Fibroblast of skin of right quadriceps (primary cell): ENCODE results near the gene ARHGAP4.

ENCODE experiments used
- DNase-seq: peaks from one replicate; pipeline ENCODE4 v3.0.0-alpha.2; 2013

The ARHGAP4 gene

DNA sequence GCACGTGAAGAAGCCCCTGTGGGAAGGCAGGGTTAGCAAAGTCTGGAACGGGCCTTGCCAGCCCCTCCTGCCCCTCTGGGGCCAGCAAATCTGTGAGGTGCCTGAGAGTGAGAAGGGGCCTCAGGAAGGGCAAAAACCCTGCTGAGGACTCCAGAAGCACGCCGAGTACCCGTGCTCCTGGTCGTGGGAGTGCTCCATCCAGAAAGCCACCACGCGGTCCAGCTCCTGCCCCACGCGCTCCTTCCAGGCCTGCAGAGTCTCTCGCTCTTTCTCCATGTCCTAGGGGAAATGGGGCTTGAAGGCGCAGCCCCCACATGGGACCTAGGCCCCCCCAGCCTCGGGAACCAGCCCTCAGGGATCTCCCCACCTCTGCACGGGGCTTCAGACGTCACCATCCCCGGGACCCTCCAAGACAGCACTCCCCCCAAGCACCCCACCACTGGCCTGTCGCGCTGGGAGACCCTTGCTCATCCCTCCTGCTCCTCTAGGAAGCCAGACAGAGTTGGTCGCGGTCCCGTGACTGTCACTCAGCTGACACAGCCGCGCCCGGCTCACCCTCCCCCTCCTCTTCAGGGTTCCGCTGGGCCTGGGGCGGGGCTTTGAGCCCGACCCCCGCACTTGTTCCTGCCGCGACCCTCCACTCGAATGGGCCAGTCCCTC is 18.2 kb upstream of the ARHGAP4 start, which contains the start of gene RENBP:
Gene RENBP (minus strand): TSS at position 504 of the 660 bp plus-strand sequence. CDS start 33 bp downstream, at position 471.
- no peak for DNase-seq

- DNase-seq, result no peak
Measured at GRCh38 chrX:153941336-153942252, 15.5 kb upstream of the ARHGAP4 start.

- DNase-seq, result no peak
Measured at GRCh38 chrX:153939573-153939972, 13.5 kb upstream of the ARHGAP4 start.

DNA sequence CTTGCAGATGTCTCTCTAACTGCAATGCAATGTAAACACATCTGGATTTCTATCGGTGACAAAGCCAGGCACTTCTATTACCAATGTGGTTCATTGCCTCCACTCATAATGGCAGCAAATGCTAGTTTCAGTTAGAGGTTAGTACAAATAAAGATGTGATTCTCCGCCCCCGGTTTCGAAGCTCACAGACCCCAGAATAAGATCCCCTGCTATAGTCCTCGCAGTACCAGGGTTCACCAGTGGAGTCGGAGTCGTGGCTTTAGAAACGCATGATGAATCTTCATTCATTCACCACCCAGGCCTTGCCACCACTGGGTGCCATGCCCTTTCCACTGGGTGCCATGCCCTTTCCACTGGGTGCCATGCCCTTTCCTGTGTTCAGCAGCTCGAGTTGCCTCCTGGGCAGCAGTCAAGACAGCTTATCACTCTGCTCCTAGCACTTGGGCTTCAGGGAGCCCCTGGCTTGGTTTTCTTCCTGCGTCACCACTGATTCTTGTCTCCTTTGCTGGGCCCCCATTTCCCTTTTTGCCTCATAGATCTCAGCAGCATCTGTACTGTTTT is 12.2 kb upstream of the ARHGAP4 start:
- DNase-seq, result no peak

- DNase-seq, result no peak
Measured at GRCh38 chrX:153937056-153937455, 11.0 kb upstream of the ARHGAP4 start.

DNA sequence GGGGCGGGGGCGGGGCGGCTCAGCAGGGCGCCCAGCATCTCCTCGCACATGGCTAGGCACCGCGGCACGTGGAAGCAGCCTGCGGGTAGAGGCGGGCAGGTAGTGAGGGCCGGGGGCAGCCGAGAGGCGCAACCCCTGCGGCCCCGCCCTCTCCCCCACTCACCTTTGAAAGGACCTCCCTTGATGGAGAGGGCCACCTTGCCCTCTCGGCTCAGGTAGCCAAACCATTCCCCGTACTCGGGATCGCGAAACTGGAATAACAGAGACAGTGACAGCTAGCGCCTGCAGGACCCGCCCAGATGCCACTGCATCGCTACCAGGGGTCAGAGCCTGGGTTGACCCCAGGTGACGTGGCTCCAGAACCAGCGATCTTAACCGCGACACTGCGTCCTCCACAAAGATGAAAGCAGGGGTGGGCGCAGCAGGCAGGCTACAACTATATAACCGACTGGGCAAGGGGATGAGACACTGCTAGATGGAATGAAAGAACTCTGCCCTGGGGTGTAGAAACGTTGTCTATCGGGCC is 9.3 kb upstream of the ARHGAP4 start:
- no peak for DNase-seq

DNA sequence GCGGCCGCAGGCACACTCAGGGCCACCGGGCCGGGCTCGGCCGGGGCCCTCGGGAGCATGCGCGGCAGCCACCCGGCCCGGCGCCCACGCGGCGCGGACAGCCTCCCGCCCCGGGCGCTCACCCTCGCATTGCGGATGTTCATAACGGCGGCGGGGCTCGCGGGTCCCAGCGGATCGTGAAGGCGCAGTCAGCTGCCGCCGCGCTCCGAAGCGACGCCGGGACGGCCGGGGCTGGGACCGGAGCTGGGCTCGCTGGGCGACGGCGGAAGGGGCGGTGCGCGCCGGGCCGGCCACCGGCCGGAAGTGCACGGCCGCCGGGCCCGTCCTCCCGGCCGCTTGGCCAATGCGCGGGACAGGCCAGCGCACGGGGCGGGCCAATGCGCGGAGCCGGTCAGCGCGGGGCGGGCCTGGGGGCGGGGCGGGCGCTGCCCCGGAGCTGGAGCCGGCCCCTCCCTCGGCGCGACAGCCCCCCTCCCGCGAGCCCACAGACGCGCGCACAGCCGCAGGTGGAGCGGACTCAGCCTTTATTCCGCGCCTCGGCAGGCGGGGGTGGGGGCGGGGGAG is 8.8 kb upstream of the ARHGAP4 start, which contains the start of gene NAA10:
Gene NAA10 (minus strand): TSS at position 276 of the 564 bp plus-strand sequence. CDS start 133 bp downstream, at position 143.
- DNase-seq, result peak; percentile 67

GRCh38 chrX:153934148-153934761 is 8.2 kb upstream of the ARHGAP4 start:
- DNase-seq, result no peak

- DNase-seq, result peak; percentile 26
Measured at GRCh38 chrX:153933748-153934147, 7.7 kb upstream of the ARHGAP4 start.

GRCh38 chrX:153932220-153932915 is 6.3 kb upstream of the ARHGAP4 start:
- DNase-seq, result no peak

GRCh38 chrX:153931748-153932147 is 5.7 kb upstream of the ARHGAP4 start:
- no peak for DNase-seq

DNA sequence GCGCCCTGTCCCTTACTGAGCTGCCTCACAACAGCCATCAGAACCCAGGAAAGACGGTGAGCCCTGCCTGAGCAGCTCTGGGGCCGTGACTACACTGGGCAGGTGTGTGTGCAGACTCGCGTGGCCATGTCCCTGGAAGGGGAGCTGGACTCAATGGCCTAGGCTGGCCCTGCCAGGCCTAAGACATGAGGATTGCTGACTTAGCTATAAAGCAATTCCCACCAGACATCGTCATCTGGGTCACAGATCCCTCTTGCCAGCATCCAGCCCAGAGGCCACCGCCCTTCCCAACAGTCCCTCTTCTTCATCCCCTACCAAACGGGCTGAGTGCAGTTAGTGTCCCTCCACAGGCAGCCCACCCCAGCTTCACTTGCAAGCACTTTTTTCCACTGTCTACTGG is 5.1 kb upstream of the ARHGAP4 start:
- DNase-seq, result no peak

- no peak for DNase-seq
Measured at GRCh38 chrX:153930011-153930910, 4.2 kb upstream of the ARHGAP4 start.

DNA sequence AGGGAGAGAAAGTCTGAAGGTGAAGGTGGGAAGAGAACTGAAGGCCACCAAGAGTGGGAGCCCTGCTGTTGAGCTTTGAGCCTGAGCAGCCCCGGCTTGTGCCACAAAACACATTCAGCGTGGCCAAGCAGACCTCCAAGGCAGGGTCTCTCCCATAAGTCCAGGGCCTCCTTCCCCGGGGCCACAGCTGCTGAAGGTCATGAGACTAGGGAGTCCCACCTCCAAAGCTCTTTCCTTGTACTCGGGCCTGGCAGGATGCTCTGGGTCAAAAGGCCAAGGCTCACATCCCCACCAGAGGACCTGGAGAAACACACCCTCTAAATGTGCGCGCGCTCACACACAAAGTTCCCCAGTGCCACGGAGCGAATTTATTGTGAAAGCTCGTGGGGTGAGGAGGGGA is 3.5 kb upstream of the ARHGAP4 start:
- no peak for DNase-seq

GRCh38 chrX:153928846-153929245 is 2.8 kb upstream of the ARHGAP4 start:
- DNase-seq, result no peak

DNA sequence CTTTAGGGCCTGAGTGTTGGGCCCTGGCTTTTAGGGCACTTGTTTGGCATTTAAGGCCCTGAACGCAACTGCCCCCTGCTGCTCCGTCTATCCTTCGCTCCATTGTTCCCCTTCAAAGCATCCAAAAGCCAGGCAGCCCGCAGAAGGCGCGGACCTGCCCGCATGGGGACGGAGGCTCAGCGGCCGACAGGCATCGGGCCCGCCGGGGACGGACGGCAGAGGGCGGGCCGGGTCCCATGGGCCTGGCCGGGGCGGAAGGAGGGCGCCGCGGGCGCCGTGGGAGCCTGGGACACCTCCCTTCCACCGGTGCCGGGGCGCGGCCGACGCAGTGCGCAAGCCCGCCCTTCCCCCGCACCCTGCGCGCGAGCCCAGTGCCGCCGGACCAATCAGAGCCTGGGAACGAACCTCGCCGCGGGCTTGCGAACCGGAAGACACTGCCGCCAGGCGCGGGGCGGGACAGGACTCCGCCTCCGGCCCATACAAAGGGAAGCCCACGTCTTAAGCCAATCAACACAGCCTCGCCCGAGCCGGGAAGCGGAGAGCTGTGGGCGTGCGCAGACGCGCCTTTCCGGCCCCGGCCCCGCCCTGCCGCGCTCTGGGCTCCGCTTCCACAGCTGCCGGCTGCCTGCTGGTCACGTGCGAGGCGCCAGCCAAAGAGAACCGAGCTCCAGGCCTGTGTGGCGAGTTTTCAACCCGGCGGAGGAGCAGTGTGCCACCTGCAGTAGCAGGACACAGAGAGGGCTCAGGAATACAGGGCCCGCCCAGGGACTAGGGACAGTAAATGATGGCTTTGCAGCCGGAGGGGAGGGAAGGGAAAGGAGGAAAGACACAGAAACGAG is 2.1 kb upstream of the ARHGAP4 start:
- DNase-seq, result peak; percentile 97

DNA sequence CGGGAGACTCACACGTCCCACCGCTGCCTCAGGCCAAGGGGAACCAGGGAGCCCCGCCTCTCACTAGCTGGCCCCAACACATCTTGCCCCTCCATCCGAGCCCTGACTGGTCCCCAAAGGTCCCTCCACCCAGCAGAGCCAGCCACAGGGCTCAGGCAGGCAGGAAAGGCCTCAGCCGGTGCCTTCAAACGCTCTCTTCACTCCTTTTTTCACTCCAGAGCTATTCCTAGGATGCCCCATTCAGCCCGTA is 1.5 kb upstream of the ARHGAP4 start:
- no peak for DNase-seq

DNA sequence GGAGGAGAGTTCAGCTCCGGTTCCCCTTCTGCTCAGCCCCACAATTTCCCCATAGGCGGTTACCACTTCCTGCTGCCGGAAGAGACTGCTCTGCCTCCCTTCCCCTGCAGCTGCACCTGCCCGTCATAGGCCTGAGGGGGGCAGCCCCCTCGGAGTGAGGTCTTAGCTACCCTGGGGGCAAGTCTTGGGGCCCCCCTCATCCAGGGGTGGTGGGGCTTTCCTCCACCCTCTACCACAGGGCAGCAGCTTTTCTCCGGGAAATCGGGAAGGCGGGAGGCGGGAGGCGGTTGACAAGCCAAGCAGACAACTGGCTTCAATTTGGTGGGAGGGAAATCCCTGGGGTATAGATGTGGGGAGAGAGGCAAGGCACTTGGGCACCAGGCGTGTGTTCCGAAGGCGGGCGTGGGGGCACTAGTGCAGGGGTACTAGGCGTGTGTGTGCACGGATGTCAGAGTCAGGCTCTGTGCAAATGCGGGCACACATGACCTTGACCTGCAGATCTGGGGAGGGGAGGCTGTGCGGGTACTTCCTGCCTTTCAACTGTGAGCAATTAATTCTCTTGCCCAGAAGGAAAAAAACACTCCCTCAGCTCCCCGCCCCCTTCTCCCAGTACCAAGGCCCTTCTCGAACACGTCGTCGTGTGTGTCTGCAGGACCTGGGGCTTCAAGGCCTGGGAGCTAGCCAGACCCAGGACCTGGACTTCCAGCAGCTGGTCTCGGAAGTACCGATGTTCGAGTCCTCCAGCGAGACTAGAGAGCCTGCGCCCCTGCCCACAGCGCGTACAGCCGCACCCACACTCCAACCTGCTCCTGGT is 1.0 kb upstream of the ARHGAP4 start:
- peak; percentile 30 for DNase-seq

DNA sequence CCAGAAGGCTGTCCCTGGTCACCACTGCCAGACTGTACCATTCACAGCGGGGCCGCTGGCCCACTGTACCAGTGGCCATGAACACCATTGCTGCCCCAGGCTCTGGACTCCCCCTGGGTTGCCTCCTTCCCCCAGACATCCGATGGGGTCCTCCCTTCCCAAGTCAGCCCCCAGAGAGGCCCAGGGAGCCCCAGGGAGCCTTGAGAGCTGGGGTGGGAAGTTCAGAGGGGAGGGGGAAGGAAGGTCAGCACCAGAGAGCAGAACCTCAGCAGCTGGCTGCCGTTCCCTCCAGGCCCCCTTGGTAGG is 441 bp upstream of the ARHGAP4 start:
- no peak for DNase-seq

GRCh38 chrX:153925387-153925738 is 701 bp downstream of the ARHGAP4 start:
- DNase-seq, result no peak
